Neural cell (in vitro differentiated cells): ENCODE measurements around the gene AP3S2. TPM values are rescaled to one million over a fixed set of nuclear protein-coding genes. Genes with fewer than 3 reads are reported as not detected.

ENCODE experiments used
- H2AFZ ChIP-seq: fragments of 200-600, 300-800 bp; sonication (generic), shearing (Covaris generic); 2 replicates; pipeline ENCODE4 v1.6.0; 2014; ENCODE audit warnings: low read depth, mild to moderate bottlenecking, antibody characterized with exemption, low read length, moderate library complexity
- H3F3A ChIP-seq: fragments of 200-600 bp; shearing (Covaris generic); 2 replicates; pipeline ENCODE4 v1.6.1; 2016; ENCODE audit warnings: mild to moderate bottlenecking, moderate library complexity, mixed read lengths, antibody characterized with exemption, low read length; ENCODE audit not compliant: insufficient read depth, poor library complexity, severe bottlenecking
- H3K27ac ChIP-seq: fragments of 200-600, 300-800 bp; sonication (generic), shearing (Covaris generic); 2 replicates; pipeline ENCODE4 v1.5.1; 2014; ENCODE audit warnings: mild to moderate bottlenecking, low read length, moderate library complexity
- H3K27me3 ChIP-seq: fragments of 300-800, 200-600 bp; sonication (generic), shearing (Covaris generic); 2 replicates; pipeline ENCODE4 v1.6.0; 2014; ENCODE audit warnings: mild to moderate bottlenecking, low read depth, low read length, moderate library complexity; ENCODE audit not compliant: insufficient read depth
- H3K36me3 ChIP-seq: fragments of 300-800, 200-600 bp; sonication (generic), shearing (Covaris generic); 2 replicates; pipeline ENCODE4 v1.5.1; 2014; ENCODE audit warnings: mild to moderate bottlenecking, antibody characterized with exemption, low read length, moderate library complexity; ENCODE audit not compliant: insufficient read depth
- H3K4me2 ChIP-seq: fragments of 300-800, 200-600 bp; sonication (generic), shearing (Covaris generic); 2 replicates; pipeline ENCODE4 v1.6.0; 2014; ENCODE audit warnings: mild to moderate bottlenecking, low read length
- H3K4me3 ChIP-seq: fragments of 300-800, 200-600 bp; sonication (generic), shearing (Covaris generic); 2 replicates; pipeline ENCODE4 v1.5.1; 2014; ENCODE audit warnings: mild to moderate bottlenecking, low read length, moderate library complexity
- H3K79me2 ChIP-seq: fragments of 200-600 bp; shearing (Covaris generic); replicated peaks from 2 replicates; pipeline ENCODE4 v1.6.0; 2014; ENCODE audit warnings: mild to moderate bottlenecking, low read length, moderate library complexity; ENCODE audit not compliant: insufficient read depth
- H3K9ac ChIP-seq: fragments of 300-800, 200-600 bp; sonication (generic), shearing (Covaris generic); 2 replicates; pipeline ENCODE4 v1.6.1; 2016; ENCODE audit warnings: mild to moderate bottlenecking, low read length, mixed read lengths
- H3K9me2 ChIP-seq: fragments of 200-600 bp; shearing (Covaris generic); 2 replicates; pipeline ENCODE4 v1.6.1; 2016; ENCODE audit warnings: mild to moderate bottlenecking, low read length, mixed read lengths; ENCODE audit not compliant: insufficient read depth
- H3K9me3 ChIP-seq: fragments of 200-600, 300-800 bp; sonication (generic), shearing (Covaris generic); 2 replicates; pipeline ENCODE4 v1.6.1; 2016; ENCODE audit warnings: mild to moderate bottlenecking, mixed run types, low read length, moderate library complexity, mixed read lengths
- H4K20me1 ChIP-seq: fragments of 200-600 bp; shearing (Covaris generic); 2 replicates; pipeline ENCODE4 v1.6.1; 2016; ENCODE audit warnings: mild to moderate bottlenecking, mixed run types; ENCODE audit not compliant: insufficient read depth
- EP300 ChIP-seq: fragments of 450-650 bp; conservative IDR thresholded peaks from 2 replicates; pipeline ENCODE4 v1.6.1; 2014; ENCODE audit warnings: antibody characterized with exemption, mild to moderate bottlenecking, moderate library complexity; ENCODE audit not compliant: poor library complexity, severe bottlenecking
- EZH2 ChIP-seq: fragments of 200-600, 300-800 bp; shearing (Covaris generic), sonication (generic); IDR thresholded peaks from 2 replicates; pipeline ENCODE4 v1.6.1; 2014; ENCODE audit warnings: antibody characterized with exemption, low read length, borderline replicate concordance, mild to moderate bottlenecking; ENCODE audit not compliant: insufficient read depth, poor library complexity, severe bottlenecking
- MXI1 ChIP-seq: fragments of 450-650 bp; conservative IDR thresholded peaks from 2 replicates; pipeline ENCODE4 v1.6.1; 2014; ENCODE audit warnings: antibody characterized with exemption, mild to moderate bottlenecking; ENCODE audit not compliant: poor library complexity, severe bottlenecking
- POLR2AphosphoS5 ChIP-seq: IDR thresholded peaks from 2 replicates; pipeline ENCODE4 v1.6.1; 2012
- RAD21 ChIP-seq: fragments of 450-650 bp; conservative IDR thresholded peaks from 2 replicates; pipeline ENCODE4 v1.6.1; 2014; ENCODE audit warnings: antibody characterized with exemption, mild to moderate bottlenecking, moderate library complexity
- SMC3 ChIP-seq: fragments of 450-650 bp; conservative IDR thresholded peaks from 2 replicates; pipeline ENCODE4 v1.6.1; 2014; ENCODE audit warnings: antibody characterized with exemption, mild to moderate bottlenecking, moderate library complexity; ENCODE audit not compliant: poor library complexity
- TAF1 ChIP-seq: IDR thresholded peaks from 2 replicates; pipeline ENCODE4 v1.6.1; 2012; ENCODE audit warnings: low read depth
- polyA plus RNA-seq: library from polyadenylated mRNA; depleted of rRNA; stranded (reverse); fragments of >200 nt; gene quantifications from 2 replicates; pipeline ENCODE4 v1.2.3, GENCODE V29; 2014
- small RNA-seq, 3 experiments: library from RNA; depleted of rRNA; stranded (forward); fragments of <200 nt; gene quantifications; one replicate each; pipeline ENCODE3, GENCODE V24; 2012
- TF ChIP-seq, protein P1 (sequence below): fragments of 450-650 bp; IDR thresholded peaks from 2 replicates; pipeline ENCODE4 v1.5.1; 2014; ENCODE audit warnings: antibody characterized with exemption, mild to moderate bottlenecking, moderate library complexity; ENCODE audit not compliant: poor library complexity, severe bottlenecking
- TF ChIP-seq, protein P2 (sequence below): IDR thresholded peaks from 2 replicates; pipeline ENCODE4 v1.6.1; 2012; ENCODE audit warnings: borderline replicate concordance

Gene AP3S2
- polyA plus RNA-seq, 1 donor from 2014 or later, result 47.6 TPM

DNA sequence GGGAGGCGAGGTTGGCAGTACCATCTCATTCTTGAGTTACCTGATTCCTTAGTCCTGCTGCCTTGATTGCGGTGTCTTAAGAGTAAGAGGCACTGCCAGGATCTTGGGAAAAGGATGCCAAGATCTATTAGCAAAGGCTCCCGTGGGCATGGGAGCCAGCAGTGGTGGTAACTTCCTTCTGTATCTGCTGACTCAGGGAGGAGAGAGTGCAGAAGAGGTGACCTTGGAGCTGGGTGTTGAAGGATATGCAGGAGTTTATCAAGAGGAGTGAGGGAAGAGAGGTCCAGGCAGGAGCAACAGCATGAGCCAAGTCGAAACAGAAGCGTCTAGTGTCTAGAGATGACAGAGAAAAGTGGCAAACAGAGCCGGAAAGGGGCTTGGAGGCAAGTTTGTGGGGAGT lies 113.2 kb downstream of the AP3S2 start:
- no peak overlapping the region for H3K9ac ChIP-seq
- H3K9me2 ChIP-seq, result no peaks in the 10 kb centered on the region
- H2AFZ ChIP-seq, result no peak overlapping the region
- TF ChIP-seq, protein P1, sequence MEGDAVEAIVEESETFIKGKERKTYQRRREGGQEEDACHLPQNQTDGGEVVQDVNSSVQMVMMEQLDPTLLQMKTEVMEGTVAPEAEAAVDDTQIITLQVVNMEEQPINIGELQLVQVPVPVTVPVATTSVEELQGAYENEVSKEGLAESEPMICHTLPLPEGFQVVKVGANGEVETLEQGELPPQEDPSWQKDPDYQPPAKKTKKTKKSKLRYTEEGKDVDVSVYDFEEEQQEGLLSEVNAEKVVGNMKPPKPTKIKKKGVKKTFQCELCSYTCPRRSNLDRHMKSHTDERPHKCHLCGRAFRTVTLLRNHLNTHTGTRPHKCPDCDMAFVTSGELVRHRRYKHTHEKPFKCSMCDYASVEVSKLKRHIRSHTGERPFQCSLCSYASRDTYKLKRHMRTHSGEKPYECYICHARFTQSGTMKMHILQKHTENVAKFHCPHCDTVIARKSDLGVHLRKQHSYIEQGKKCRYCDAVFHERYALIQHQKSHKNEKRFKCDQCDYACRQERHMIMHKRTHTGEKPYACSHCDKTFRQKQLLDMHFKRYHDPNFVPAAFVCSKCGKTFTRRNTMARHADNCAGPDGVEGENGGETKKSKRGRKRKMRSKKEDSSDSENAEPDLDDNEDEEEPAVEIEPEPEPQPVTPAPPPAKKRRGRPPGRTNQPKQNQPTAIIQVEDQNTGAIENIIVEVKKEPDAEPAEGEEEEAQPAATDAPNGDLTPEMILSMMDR, result no peak
- no peak for TF ChIP-seq EP300
- TF ChIP-seq TAF1, result no peak
- no peak for TF ChIP-seq EZH2
- TF ChIP-seq POLR2AphosphoS5, result no peak
- TF ChIP-seq SMC3, result no peak
- no peak for TF ChIP-seq RAD21
- TF ChIP-seq, protein P2, sequence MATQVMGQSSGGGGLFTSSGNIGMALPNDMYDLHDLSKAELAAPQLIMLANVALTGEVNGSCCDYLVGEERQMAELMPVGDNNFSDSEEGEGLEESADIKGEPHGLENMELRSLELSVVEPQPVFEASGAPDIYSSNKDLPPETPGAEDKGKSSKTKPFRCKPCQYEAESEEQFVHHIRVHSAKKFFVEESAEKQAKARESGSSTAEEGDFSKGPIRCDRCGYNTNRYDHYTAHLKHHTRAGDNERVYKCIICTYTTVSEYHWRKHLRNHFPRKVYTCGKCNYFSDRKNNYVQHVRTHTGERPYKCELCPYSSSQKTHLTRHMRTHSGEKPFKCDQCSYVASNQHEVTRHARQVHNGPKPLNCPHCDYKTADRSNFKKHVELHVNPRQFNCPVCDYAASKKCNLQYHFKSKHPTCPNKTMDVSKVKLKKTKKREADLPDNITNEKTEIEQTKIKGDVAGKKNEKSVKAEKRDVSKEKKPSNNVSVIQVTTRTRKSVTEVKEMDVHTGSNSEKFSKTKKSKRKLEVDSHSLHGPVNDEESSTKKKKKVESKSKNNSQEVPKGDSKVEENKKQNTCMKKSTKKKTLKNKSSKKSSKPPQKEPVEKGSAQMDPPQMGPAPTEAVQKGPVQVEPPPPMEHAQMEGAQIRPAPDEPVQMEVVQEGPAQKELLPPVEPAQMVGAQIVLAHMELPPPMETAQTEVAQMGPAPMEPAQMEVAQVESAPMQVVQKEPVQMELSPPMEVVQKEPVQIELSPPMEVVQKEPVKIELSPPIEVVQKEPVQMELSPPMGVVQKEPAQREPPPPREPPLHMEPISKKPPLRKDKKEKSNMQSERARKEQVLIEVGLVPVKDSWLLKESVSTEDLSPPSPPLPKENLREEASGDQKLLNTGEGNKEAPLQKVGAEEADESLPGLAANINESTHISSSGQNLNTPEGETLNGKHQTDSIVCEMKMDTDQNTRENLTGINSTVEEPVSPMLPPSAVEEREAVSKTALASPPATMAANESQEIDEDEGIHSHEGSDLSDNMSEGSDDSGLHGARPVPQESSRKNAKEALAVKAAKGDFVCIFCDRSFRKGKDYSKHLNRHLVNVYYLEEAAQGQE, result no peak
- no peak for TF ChIP-seq MXI1
- no peak overlapping the region for H3K4me2 ChIP-seq
- H3K9me3 ChIP-seq, result no peaks in the 10 kb centered on the region
- no peaks in the 10 kb centered on the region for H3K36me3 ChIP-seq
- no peaks in the 10 kb centered on the region for H3F3A ChIP-seq
- H3K79me2 ChIP-seq, result no peaks in the 10 kb centered on the region
- H3K27me3 ChIP-seq, result peaks cover 3% of the 10 kb centered on the region
- no peaks in the 10 kb centered on the region for H4K20me1 ChIP-seq
- no peak overlapping the region for H3K4me3 ChIP-seq
- no peak overlapping the region for H3K27ac ChIP-seq

Small RNA genes lying within 50 kb of the gene (small RNA-seq; reads per million reads assigned to genes)
- 0 reads per million in 3 experiments for gene MIR5009
- gene MIR5094, result 0.08 to 1.8 (median 1.6) reads per million in 3 experiments
- 0 reads per million in 3 experiments for gene RNU6-1111P
- 0 reads per million in 3 experiments for gene RNU7-111P

Other genes with a start within 250 kb of the AP3S2 start
- gene KIF7, start 238.5 kb downstream of the AP3S2 start, polyA plus RNA-seq, result 5.2 and 5.6 TPM in 2 replicates
- gene PLIN1, start 214.6 kb downstream of the AP3S2 start, polyA plus RNA-seq, result 0.08 TPM in 1 of 2 replicates, not detected in the other
- gene PEX11A, start 203.2 kb downstream of the AP3S2 start, polyA plus RNA-seq, result 13.6 and 18.1 TPM in 2 replicates
- gene WDR93, start 203.2 kb downstream of the AP3S2 start, polyA plus RNA-seq, result 0.41 TPM in 1 of 2 replicates, not detected in the other
- gene MESP1, start 142.7 kb downstream of the AP3S2 start, polyA plus RNA-seq, result 4.8 and 5.5 TPM in 2 replicates
- not detected in 2 replicates for gene MESP2, start 117.7 kb downstream of the AP3S2 start, polyA plus RNA-seq
- not detected in 2 replicates for gene ANPEP, start 79.1 kb downstream of the AP3S2 start, polyA plus RNA-seq
- gene ARPIN, start 19.0 kb upstream of the AP3S2 start, polyA plus RNA-seq, result 2.7 and 3.5 TPM in 2 replicates
- gene ZNF710, start 107.3 kb upstream of the AP3S2 start, polyA plus RNA-seq, result 10.2 and 14.0 TPM in 2 replicates
- gene IDH2, start 208.5 kb upstream of the AP3S2 start, polyA plus RNA-seq, result 84.7 and 102 TPM in 2 replicates